Measurements from ENCODE around the gene PRDM16. TPM values are rescaled to one million over a fixed set of nuclear protein-coding genes. Genes with fewer than 3 reads are reported as not detected.

The PRDM16 gene
- total RNA-seq, 1 experiment from 2014 or later = 22.3 TPM

DNA sequence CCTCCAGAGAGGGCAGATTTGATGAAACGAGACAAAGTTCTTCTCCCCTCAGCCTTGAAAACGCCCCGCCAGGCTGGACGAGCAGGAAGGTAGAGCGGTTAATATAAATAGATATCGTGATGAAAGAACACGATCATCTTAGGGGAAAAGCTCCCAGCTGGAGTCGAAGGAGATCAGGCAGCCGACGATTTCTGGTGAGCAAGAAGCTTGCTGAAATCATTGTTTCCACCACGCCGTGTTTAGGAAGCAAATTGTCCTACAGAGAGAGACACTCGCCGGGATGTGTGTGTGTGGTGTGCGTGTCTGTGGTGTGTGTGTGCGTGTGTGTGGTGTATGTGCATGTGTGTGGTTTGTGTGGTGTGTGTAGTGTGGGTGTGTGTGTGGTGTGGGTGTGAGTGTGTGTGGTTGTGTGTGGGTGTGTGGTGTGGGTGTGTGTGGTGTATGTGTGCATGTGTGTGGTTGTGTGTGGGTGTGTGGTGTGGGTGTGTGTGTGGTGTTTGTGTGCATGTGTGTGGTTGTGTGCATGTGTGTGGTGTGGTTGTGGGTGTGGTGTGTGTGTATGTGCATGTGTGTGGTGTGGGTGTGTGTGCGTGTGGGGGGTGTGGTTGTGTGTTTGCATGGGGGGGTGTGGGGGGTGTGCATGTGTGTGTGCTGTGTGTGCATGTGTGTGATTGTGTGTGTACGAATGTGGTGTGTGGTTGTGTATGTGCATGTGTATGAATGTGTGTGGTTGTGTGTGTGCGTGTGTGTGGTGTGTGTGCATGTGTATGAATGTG, 340.6 kb downstream of the PRDM16 start:
- Histone ChIP-seq H3K9me3 (ENCODE audit: control insufficient read depth, insufficient read depth, low read depth, low read length) (no peaks in the 10 kb centered on the region), H3K36me3 (ENCODE audit: control insufficient read depth, insufficient read depth, low read length) (no peaks in the 10 kb centered on the region), H3K27ac (ENCODE audit: low read length) (no peak overlapping the region), H3K4me3 (ENCODE audit: low read depth in 2 of 2, low read length in 2 of 2) (no peak overlapping the region), H3K27me3 (ENCODE audit: control insufficient read depth, insufficient read depth, low read length) (no peaks in the 10 kb centered on the region), H3K4me1 (ENCODE audit: control insufficient read depth, insufficient read depth, low read length) (no peaks in the 10 kb centered on the region)
- intact Hi-C loops (cut with micrococcal nuclease; ENCODE audit: unreplicated experiment) (no loop called here), in situ Hi-C loops (cut with HindIII; ENCODE audit: low pct_unique_long_range_greater_than_20kb, low sequenced_read_pairs) (no loop called here)
- TF ChIP-seq, protein P1, sequence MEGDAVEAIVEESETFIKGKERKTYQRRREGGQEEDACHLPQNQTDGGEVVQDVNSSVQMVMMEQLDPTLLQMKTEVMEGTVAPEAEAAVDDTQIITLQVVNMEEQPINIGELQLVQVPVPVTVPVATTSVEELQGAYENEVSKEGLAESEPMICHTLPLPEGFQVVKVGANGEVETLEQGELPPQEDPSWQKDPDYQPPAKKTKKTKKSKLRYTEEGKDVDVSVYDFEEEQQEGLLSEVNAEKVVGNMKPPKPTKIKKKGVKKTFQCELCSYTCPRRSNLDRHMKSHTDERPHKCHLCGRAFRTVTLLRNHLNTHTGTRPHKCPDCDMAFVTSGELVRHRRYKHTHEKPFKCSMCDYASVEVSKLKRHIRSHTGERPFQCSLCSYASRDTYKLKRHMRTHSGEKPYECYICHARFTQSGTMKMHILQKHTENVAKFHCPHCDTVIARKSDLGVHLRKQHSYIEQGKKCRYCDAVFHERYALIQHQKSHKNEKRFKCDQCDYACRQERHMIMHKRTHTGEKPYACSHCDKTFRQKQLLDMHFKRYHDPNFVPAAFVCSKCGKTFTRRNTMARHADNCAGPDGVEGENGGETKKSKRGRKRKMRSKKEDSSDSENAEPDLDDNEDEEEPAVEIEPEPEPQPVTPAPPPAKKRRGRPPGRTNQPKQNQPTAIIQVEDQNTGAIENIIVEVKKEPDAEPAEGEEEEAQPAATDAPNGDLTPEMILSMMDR (IDR thresholded peaks at IDR 0.05) = no peak
- no peak for TF ChIP-seq POLR2AphosphoS5 (IDR thresholded peaks at IDR 0.05; ENCODE audit: low read depth, low read length)
- BruUV-seq (replicated peaks) = no TSS peak
- ChIA-PET CTCF (interaction anchor here (1.3 kb wide), 1 partner anchor 59 kb away, joined by 5 read pairs; no protein-coding TSS in a partner anchor), POLR2A (no interaction called here)
- ATAC-seq (no peak), DNase-seq (ENCODE audit: low read depth, low spot score) (no peak)

DNA sequence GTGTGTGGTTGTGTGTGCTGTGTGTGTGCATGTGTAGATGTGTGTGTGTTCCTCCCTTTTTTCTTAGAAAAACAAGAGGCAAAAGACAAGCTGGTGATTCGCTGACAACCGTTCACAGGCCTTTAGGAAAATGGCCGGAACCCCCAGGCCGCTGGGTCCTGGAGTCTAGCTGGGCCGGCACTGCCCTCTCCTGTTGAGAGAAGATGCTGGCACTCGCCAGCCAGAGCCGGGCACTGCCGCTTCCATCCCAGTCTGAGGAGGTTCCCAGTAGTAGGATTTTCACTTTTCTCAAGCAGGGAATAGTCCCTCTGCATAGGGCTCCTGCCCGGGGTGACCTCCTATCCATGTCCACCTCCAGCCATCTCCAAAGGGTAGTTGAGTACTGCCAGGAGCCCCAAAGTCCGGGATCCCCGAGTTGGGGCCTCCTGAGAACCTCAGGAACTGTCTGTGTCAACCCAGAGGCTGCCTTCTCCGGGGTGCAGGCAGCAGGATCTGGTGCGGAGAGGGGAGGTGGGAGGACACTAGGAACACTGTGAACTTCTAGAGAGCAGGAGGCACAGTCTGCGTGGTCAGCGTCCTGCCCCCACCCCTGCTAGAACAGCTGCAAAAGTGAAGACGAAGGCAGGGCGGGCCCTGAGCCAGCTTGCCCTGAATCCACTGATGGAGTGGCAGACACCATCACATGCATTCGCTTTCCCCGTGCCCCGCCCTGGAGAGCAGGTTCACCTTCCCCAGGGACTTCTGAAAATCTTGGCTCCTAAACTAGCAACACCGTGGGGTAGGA, 341.3 kb downstream of the PRDM16 start:
- no peak for TF ChIP-seq POLR2AphosphoS5 (IDR thresholded peaks at IDR 0.05; ENCODE audit: low read depth, low read length)
- TF ChIP-seq, protein P1 (IDR thresholded peaks at IDR 0.05) = peak; percentile 80
- peak; percentile 88 for ATAC-seq
- ChIA-PET CTCF (interaction anchor here (1.3 kb wide), 1 partner anchor 59 kb away, joined by 5 read pairs; no protein-coding TSS in a partner anchor), POLR2A (no interaction called here)
- Histone ChIP-seq H3K4me3 (ENCODE audit: low read depth in 2 of 2, low read length in 2 of 2) (no peak overlapping the region), H3K36me3 (ENCODE audit: control insufficient read depth, insufficient read depth, low read length) (no peaks in the 10 kb centered on the region), H3K27ac (ENCODE audit: low read length) (no peak overlapping the region), H3K27me3 (ENCODE audit: control insufficient read depth, insufficient read depth, low read length) (no peaks in the 10 kb centered on the region), H3K4me1 (ENCODE audit: control insufficient read depth, insufficient read depth, low read length) (no peaks in the 10 kb centered on the region), H3K9me3 (ENCODE audit: control insufficient read depth, insufficient read depth, low read depth, low read length) (no peaks in the 10 kb centered on the region)
- intact Hi-C loops (cut with micrococcal nuclease; ENCODE audit: unreplicated experiment) (no loop called here), in situ Hi-C loops (cut with HindIII; ENCODE audit: low pct_unique_long_range_greater_than_20kb, low sequenced_read_pairs) (no loop called here)
- no TSS peak for BruUV-seq (replicated peaks)
- DNase-seq (ENCODE audit: low read depth, low spot score) = no peak

DNA sequence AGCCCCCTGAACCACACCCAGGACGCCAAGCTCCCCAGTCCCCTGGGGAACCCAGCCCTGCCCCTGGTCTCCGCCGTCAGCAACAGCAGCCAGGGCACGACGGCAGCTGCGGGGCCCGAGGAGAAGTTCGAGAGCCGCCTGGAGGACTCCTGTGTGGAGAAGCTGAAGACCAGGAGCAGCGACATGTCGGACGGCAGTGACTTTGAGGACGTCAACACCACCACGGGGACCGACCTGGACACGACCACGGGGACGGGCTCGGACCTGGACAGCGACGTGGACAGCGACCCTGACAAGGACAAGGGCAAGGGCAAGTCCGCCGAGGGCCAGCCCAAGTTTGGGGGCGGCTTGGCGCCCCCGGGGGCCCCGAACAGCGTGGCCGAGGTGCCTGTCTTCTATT, 342.8 kb downstream of the PRDM16 start:
- intact Hi-C loops (cut with micrococcal nuclease; ENCODE audit: unreplicated experiment) (no loop called here), in situ Hi-C loops (cut with HindIII; ENCODE audit: low pct_unique_long_range_greater_than_20kb, low sequenced_read_pairs) (no loop called here)
- no TSS peak for BruUV-seq (replicated peaks)
- H3K4me1 ChIP-seq (ENCODE audit: control insufficient read depth, insufficient read depth, low read length) = no peaks in the 10 kb centered on the region
- no peaks in the 10 kb centered on the region for H3K27me3 ChIP-seq (ENCODE audit: control insufficient read depth, insufficient read depth, low read length)
- H3K9me3 ChIP-seq (ENCODE audit: control insufficient read depth, insufficient read depth, low read depth, low read length) = no peaks in the 10 kb centered on the region
- H3K27ac ChIP-seq (ENCODE audit: low read length) = no peak overlapping the region
- no peak overlapping the region for H3K4me3 ChIP-seq (ENCODE audit: low read depth in 2 of 2, low read length in 2 of 2)
- ATAC-seq = no peak
- H3K36me3 ChIP-seq (ENCODE audit: control insufficient read depth, insufficient read depth, low read length) = no peaks in the 10 kb centered on the region
- CTCF ChIA-PET = no interaction called here
- no peak for DNase-seq (ENCODE audit: low read depth, low spot score)
- POLR2A ChIA-PET = no interaction called here
- no peak for TF ChIP-seq TCF7L2 (IDR thresholded peaks at IDR 0.05; ENCODE audit: low read depth, low read length)
